Measurements from ENCODE around the gene COA3. TPM values are rescaled to one million over a fixed set of nuclear protein-coding genes. Genes with fewer than 3 reads are reported as not detected.

Gene COA3
- total RNA-seq, 2 donors from 2014 or later = 70.4 to 167 TPM

DNA sequence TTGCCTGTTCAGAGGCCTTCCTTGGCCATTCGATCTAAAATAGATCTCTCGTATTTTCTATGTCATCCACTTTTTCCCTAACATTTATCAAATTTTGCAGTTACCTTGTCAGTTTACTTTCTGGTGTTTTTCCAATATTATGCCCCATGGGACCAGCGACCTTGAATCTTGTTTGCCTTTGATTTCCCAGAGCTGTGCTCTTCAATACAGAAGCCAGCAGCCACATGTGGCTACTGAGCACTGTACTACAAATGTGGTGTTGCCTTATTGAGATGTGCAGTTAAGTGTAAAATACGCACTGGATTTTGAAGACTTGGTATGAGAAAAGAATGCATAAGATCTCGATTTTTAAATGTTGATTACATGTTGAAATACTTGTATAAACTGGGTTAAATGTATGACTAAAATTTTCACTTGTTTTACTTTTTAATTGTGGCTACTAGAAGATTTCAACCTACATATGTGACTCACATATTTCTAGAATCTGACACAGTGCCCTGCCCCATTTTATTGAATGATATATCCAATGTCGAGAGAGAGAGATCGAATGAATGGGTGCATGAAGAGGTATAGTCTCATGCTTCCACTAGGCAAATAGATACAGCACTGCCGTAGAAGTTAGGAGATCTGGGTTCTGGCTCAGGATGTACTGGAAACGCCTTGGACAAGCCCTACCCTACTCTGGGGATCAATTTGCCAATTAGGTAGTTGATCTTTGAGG lies 33.9 kb upstream of the COA3 start:
- TF ChIP-seq, protein P1, sequence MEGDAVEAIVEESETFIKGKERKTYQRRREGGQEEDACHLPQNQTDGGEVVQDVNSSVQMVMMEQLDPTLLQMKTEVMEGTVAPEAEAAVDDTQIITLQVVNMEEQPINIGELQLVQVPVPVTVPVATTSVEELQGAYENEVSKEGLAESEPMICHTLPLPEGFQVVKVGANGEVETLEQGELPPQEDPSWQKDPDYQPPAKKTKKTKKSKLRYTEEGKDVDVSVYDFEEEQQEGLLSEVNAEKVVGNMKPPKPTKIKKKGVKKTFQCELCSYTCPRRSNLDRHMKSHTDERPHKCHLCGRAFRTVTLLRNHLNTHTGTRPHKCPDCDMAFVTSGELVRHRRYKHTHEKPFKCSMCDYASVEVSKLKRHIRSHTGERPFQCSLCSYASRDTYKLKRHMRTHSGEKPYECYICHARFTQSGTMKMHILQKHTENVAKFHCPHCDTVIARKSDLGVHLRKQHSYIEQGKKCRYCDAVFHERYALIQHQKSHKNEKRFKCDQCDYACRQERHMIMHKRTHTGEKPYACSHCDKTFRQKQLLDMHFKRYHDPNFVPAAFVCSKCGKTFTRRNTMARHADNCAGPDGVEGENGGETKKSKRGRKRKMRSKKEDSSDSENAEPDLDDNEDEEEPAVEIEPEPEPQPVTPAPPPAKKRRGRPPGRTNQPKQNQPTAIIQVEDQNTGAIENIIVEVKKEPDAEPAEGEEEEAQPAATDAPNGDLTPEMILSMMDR (IDR thresholded peaks at IDR 0.05) = no peak
- TF ChIP-seq POLR2A (IDR thresholded peaks at IDR 0.05) = no peak
- TF ChIP-seq POLR2AphosphoS5 (IDR thresholded peaks at IDR 0.05) = no peak
- no peak for DNase-seq (ENCODE audit: low spot score)
- H3K9me3 ChIP-seq = no peaks in the 10 kb centered on the region
- no peaks in the 10 kb centered on the region for H3K4me1 ChIP-seq (replicated peaks)
- WGBS = 51% methylated on average over 9 of the region's 9 CpGs
- peaks cover 0 to 5% of the 10 kb centered on the region in 2 donors for H3K36me3 ChIP-seq
- intact Hi-C loops (cut with DNase I) = loop anchor here (10.0 kb wide), 1 partner anchor 502 kb away; no protein-coding TSS in a partner anchor
- no peaks in the 10 kb centered on the region for H3K27me3 ChIP-seq (replicated peaks; ENCODE audit: insufficient read depth)
- H3K27ac ChIP-seq = peak overlapping the region; percentile 81
- H3K4me3 ChIP-seq = peak overlapping the region; percentile 90 to 94

DNA sequence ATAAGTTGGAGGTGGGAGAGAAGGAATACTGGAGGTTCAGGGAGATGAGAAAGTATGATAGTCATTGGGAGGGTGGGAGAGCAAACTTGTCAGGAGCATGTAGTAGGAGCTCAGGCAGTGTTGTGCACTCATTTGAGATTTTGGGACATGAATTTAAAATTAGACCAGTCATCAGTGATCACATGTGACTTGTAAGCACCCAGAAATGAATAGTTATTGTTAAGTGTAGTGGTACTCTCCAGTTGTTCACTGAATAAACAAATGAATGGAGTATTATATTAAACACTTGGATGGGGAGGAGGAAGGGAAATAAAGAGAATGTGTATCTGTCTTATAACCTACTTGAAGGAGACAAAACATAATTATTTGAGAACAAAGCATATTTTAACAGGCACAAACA lies 32.5 kb upstream of the COA3 start:
- Histone ChIP-seq H3K9me3 (no peaks in the 10 kb centered on the region), H3K36me3 (no peaks in the 10 kb centered on the region), H3K4me3 (no peak overlapping the region), H3K27me3 (replicated peaks; ENCODE audit: insufficient read depth) (no peaks in the 10 kb centered on the region), H3K27ac (no peak overlapping the region), H3K4me1 (replicated peaks) (no peaks in the 10 kb centered on the region)
- intact Hi-C loops (cut with DNase I) = loop anchor here (10.0 kb wide), 1 partner anchor 504 kb away; no protein-coding TSS in a partner anchor
- TF ChIP-seq POLR2A (IDR thresholded peaks at IDR 0.05) (no peak), POLR2AphosphoS5 (IDR thresholded peaks at IDR 0.05) (no peak)
- TF ChIP-seq, protein P1 (IDR thresholded peaks at IDR 0.05) = no peak
- no peak for DNase-seq (ENCODE audit: low spot score)

DNA sequence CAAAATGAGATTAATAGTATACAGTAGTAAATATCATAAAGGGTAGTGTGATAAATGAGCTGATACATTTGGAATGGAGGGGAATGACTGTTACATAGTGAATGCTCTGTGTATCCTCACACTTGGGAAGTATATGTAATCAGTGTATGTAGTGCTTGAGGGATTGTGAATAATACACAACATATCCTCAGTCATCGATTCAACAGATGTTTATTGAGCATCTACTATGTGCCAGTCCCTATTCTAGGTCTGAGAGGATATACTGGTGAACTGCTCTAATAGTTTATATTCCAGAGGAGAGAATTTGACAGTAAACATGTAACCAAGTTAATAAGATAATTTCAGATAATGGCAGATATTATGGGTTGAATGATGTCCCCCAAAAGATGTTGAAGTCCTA lies 29.0 kb upstream of the COA3 start:
- no peak for DNase-seq (ENCODE audit: low spot score)
- Histone ChIP-seq H3K4me3 (no peak overlapping the region), H3K4me1 (replicated peaks) (no peaks in the 10 kb centered on the region), H3K27me3 (replicated peaks; ENCODE audit: insufficient read depth) (no peaks in the 10 kb centered on the region), H3K27ac (no peak overlapping the region), H3K36me3 (no peaks in the 10 kb centered on the region), H3K9me3 (no peaks in the 10 kb centered on the region)
- WGBS = 94% methylated on average over 1 of the region's 1 CpG
- intact Hi-C loops (cut with DNase I) = no loop called here
- no peak for TF ChIP-seq POLR2AphosphoS5 (IDR thresholded peaks at IDR 0.05)
- TF ChIP-seq, protein P1 (IDR thresholded peaks at IDR 0.05) = no peak

DNA sequence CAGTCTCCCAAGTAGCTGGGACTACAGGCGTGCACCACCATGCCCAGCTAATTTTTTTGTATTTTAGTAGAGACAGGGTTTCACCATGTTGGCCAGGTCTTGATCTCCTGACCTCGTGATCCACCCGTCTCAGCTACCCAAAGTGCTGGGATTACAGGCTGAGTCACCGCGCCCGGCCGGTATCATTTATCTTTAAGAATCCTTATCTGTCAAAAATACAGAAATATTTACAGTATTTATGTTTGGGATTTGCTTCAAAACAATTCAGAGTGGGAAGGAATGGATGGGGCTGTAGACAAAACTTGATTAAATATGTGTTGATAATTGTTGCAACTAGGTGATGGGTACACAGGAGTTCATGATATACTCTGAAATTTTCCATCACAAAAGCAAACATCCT lies 22.7 kb upstream of the COA3 start:
- Histone ChIP-seq H3K4me1 (replicated peaks) (no peaks in the 10 kb centered on the region), H3K27ac (no peak overlapping the region), H3K4me3 (no peak overlapping the region), H3K9me3 (no peaks in the 10 kb centered on the region), H3K36me3 (peaks cover 11 to 25% of the 10 kb centered on the region in 2 donors), H3K27me3 (replicated peaks; ENCODE audit: insufficient read depth) (no peaks in the 10 kb centered on the region)
- WGBS = 92% methylated on average over 7 of the region's 7 CpGs
- TF ChIP-seq, protein P1 (IDR thresholded peaks at IDR 0.05) = no peak
- TF ChIP-seq POLR2A (IDR thresholded peaks at IDR 0.05) = no peak
- no peak for TF ChIP-seq POLR2AphosphoS5 (IDR thresholded peaks at IDR 0.05)
- intact Hi-C loops (cut with DNase I) = loop anchor here (5.0 kb wide), 1 partner anchor 99 kb away; no protein-coding TSS in a partner anchor
- DNase-seq (ENCODE audit: low spot score) = no peak
